Erythroblast (primary cell): Measurements from ENCODE around the gene INSM1.

Source experiments
- GATA1 ChIP-seq: IDR thresholded peaks from 2 replicates; pipeline ENCODE4 v1.6.1; 2011; ENCODE audit warnings: low read depth, mild to moderate bottlenecking, control low read depth, low read length, moderate library complexity
- POLR2A ChIP-seq: IDR thresholded peaks from 2 replicates; pipeline ENCODE4 v1.6.1; 2011; ENCODE audit warnings: mild to moderate bottlenecking, low read length

DNA sequence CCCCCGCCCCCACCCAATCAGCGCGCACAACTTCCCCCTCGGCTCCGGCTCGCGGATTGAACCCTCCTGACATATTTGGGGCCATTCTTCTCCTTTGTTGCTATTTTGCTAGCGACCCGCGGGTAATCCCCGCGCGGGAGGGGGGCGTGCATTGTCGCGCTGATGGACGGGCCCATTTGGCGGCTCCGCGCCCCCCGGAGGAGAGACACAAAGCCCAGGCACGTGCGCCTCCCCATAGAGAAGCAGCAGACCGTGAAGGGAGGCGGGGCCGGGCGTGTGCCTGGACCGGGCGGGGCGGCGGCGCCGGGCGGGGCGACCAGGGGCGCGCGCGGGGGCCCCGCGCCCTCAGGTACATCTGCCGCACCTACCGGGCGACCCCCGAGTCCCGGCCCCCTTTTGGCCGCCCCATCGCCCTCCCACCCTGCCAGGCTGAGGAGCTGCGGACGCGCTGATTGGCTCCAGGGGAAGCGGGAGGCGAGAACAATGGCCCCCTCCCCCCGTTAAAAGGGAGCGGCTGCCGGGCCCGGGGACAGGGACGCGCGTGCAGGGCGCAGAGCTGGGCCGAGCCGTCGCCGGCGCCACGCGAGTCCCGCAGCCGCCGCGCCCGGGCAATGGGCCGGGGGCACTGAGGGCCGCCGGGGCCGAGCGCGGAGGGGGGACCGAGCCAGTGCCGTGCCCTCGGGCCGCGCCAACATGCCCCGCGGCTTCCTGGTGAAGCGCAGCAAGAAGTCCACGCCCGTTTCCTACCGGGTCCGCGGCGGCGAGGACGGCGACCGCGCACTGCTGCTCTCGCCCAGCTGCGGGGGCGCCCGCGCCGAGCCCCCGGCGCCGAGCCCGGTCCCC is at the start of gene INSM1:
- no peak for TF ChIP-seq POLR2A
- TF ChIP-seq GATA1, result no peak
